HG03108 (cell line): ENCODE results near the gene CUBN.

Experiments used
- ATAC-seq: cut with Tn5 transposase; IDR thresholded peaks from one replicate; pipeline ENCODE4 v1.9.1; 2021; ENCODE audit warnings: moderate library complexity; ENCODE audit not compliant: unreplicated experiment

CUBN gene

DNA sequence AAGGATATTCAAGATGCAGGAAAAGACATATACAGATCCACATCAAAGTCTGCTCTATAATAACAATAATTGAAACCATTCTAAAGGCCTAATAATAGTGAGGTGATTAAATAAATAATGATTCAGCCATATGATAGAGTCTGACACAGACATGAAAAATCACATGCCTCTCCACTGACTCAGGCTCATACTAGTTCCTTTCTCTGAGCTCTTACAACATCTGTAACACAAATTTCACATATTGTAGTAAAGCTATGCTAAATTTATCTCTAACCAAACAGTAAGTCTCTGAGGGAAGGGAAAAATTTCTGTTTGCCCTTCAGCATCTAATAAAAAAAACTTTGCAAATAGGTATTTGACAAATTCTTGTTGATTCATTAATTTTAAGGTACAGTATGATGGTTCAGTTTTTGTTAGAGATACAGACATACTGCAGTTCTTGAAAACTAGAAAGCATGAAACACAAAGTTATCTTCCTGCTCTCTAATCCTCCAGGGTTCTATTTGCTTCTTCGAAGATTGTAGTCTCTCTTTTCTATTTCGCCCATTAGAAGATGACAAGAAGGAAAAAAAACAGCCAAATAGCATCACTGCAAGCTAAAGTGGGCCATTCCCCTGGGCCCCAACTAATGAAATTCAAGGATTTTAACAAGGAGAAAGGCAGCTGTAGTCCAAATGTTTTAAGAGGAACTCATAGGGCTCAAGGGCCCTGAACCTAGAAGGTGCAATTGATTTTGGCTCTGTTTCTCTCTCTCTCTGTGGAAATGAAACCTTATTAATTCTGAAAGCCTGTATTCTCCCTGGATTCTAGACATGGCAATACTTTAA, 53.9 kb downstream of the CUBN start:
- no peak for ATAC-seq

DNA sequence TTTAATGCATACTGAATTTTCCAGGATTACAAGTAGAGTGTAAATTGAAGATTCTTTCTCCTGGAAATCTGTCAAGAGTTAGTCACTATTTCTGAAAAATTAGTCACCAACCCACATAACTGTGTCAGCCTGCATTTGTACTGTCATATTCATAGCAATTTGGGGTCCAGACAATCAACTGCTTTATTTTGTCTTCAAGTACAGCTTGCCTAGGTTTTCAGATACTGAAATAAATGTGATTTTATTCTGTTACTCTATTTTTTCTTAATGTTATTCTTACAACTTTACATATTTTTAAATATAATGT, 55.1 kb downstream of the CUBN start:
- no peak for ATAC-seq

DNA sequence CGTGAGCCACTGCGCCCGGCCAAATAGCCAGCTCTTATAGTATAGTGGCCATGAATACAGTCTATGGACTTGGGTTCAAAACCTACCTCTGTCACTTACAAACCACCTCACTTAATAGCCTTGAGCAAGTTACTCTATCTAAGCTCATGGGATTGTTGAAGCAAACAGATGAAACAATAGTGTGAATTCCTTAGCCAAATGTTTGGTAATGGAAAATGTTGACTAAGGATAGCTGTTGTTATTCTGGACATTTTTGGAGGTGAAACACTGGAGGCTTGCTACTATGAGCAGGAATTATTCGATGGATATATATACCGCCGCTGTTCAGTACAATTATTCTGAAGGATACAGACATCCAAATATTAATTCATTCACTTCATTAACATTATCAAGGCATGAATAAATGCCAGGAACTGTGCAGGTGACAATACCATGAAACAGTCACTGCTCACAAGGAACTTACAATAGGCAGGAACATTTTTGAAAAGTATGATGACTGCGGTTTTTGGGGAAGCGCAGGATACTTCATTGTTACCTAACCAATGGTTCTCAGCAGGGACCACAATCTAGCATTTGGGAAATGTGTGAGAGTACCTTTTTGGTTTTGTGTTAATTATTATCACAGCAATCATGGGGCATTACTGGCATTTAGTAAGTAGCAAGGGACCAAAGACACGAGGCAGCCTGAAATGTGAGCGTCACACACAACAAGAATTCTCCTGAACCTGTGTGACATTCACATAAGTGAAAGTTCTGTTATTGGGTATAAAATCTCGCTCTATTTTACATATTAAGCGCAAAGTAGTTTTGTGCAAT, 55.7 kb downstream of the CUBN start:
- ATAC-seq: no peak

DNA sequence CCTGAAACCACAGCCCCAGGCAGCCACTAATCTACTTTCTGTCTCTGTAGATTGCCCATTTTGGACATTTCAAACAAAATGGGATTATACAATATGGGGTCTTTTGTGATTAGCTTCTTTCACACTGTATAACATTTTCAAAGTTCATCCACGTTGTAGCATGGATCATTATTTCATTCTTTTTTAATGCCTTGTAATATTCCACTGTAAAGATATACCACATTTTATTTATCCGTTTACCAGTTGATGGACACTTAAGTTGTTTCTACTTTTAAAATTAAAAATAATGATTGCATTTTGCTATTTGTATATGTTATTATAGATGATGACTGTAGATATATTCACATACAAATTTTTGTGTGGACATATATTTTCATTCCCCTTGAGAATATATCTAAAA, 60.7 kb downstream of the CUBN start:
- no peak for ATAC-seq

DNA sequence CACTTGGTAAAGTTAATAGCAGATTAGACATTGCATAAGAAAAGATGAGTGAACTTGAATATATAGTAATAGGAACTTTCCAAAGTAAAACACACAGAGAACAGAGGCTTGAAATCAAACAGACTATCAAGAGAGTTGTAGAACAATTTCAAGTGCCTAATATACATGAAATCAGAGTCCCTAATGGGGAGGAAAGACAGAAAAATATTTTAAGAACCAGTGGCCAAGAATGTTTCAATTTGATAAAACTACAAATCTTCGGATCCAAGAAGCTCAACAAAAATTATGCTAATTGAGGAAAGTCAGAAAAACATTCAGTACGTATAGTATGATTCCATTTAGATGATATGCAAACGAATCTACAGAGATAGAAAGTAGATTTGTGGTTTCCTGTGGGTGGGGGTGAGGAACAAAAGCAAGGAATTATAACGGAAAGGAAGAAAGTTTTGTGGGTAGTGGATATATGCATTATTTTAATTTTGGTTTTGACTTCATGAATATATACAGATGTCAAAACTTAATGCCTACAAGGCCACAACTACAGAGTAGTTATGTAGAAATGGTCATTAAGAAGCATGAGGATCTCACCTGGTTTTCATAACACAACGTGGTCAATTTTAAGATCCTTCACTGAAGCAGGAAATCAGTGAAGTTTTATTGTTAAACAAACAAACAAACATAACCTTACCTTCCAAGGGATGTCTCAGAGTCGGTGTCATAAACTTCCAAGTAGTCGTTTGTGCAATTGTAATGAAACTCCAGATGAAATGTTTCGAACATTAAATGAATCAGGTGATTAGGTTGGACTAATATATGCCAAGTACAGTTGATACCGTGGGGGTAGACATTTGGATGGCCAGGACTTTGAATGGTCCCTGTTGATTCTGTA, 62.0 kb downstream of the CUBN start:
- no peak for ATAC-seq

DNA sequence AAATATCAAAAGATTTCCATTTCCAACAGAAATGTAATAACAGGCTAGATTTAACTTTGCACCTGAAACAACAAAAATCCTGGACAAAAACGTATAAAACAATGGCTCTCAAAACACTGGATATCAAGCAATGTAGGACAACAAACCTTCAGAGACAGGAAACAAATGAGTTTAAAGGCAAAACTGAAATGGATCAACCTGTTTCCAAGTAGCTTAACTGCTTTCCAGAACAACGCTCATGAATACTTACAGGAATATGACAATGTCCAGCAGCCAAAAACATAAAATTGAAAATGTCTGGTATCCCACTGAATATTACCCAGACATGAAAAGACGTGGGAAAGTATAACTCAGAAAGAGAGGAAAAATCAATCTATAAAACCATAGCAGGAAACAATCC, 62.8 kb downstream of the CUBN start:
- no peak for ATAC-seq

DNA sequence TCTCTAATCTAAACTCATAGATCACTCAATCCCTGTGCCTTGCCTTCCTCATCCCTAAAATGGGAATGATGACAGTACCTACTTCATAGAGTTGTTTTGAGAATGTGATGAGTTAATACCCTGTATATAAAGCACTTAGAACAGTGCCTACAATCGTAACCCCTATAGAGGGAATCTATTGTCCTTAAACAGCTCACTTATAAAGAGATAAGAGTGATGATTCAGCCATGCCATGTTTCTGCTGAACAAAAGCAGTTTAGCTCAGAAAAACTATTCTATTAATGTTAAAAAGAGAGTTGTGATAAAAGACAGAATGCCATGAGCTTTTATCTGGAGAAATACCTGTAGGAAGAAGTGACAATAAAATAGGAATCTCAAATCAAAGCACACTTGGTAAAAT, 63.6 kb downstream of the CUBN start:
- no peak for ATAC-seq

DNA sequence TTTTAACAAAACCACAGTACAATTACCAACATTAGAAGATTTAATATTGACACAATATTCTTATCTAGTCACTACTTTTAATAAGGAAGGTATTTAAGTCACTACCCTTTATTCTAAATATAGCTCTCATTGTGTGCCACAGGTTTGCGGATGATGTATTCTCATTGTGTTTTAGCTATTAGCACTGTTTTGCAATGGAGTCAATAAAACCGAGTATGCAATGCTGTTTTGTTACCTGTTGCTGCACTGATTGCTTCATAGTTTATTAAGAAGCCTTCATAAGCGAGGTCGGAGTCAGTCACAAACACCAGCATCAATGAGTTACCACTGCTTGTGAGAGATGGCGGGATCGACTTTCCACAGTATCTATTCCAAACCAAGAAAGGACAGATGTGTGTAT, 64.3 kb downstream of the CUBN start:
- no peak for ATAC-seq

DNA sequence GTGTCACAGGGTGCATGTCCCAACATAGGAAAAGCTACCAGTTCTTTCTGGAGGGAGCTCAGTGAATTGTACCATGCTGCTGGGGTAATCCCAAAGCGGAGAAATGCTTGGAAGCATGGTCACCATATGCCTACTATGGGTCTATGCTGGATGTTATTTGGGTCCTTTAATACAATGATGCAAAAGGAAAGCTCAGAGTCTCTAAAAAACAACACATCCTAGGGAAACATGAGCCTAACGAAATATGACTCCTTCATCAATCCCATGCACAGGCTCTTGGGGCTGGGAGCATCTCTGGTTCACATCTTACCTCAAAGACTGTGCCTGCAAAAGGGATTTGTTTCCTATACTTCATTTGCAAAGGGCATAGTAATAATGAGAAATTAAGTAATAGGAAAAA, 65.2 kb downstream of the CUBN start:
- ATAC-seq: no peak

DNA sequence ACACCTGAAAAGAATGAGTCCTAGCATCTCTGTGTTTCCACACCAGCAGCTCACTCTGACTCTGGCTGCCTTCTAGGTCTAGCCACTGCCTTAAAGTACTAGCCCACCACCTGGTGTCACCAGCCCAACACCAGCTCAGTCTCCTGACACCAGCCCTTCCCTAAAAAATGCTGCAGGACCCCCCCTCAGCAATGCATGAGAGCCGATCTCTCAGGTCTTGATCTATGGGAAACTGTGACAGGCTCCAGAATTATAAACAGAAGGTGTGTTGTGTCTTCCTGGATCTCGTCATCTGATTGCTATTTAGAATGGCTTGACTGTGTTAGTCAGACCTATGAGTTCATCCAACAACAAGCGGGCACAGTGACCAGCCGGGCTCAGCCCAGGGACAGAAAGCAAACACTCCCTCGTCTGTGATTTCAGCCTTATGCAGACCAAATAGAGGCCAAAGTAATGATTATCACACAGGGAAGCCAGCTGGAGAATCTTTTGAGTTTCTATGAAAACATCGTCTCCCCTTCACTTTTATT, 66.6 kb downstream of the CUBN start:
- no peak for ATAC-seq

DNA sequence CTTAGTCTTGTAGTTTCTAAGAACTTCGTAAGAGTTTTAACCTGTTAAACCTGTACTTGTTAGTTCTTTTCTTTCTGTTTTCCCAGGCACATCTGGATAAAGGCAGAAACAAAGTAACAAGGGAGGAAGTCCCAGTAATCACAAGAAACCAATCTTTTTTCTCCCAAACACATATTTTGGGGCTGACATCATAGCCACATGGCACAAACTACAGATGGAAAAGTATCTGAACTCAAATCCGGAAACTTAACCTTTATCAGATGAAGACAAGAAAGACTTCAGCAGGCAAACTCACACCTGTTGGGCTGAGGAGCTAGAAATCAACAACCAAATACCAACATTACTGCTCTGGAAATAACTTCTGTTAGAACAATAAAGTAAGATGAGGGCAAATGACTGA, 67.1 kb downstream of the CUBN start:
- ATAC-seq: no peak

DNA sequence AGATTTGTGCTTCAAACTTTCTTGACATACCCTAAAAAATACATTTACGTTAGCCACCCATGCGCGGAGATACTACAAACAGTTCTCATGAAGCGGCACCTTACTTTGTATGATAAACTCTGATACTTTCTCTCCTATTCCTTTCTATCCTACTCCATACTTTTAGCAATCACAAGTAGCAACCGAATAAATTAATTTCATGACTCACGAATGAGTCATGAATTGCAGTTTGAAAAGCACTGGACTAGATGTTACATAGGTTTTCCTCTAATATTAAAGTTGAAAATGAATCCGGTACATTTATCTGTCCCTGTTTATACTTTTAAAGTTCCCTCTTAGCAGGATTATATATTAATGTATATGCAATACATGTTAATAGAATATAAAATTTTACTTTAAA, 67.6 kb downstream of the CUBN start:
- no peak for ATAC-seq

DNA sequence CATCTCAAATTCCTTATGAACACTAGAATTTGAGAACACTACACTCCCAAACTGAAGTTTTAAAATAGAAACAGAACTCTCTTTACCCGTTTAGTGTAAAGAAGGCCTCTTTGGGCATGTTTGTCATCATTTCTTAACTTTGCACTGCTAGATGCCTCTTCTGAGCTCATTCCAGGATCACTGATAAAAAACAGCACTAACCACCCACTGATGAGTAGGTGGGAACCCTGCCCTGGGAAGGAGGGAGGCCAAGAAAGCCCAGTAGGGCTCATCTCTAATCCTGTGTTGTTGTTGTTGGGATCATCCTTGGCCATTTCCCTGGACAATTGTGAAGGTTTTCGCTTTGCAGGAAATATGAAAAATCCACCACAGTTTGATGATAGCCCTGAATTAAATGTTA, 68.2 kb downstream of the CUBN start:
- ATAC-seq: no peak

DNA sequence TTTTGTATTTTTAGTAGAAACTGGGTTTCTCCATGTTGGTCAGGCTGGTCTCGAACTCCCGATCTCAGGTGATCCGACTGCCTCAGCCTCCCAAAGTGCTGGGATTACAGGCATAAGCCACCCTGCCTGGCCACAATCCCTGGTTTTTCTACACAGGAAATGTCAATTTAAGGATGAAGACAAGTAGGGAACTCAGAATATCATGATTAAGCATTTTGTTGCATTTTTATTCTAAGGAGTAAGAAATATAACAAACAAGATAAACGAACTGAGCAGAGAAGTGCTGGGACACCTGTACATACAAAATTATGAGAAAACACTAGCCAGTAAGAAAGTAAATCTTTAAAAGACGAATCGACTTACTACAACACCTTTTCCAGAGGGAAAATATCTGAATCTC, 69.3 kb downstream of the CUBN start:
- no peak for ATAC-seq

DNA sequence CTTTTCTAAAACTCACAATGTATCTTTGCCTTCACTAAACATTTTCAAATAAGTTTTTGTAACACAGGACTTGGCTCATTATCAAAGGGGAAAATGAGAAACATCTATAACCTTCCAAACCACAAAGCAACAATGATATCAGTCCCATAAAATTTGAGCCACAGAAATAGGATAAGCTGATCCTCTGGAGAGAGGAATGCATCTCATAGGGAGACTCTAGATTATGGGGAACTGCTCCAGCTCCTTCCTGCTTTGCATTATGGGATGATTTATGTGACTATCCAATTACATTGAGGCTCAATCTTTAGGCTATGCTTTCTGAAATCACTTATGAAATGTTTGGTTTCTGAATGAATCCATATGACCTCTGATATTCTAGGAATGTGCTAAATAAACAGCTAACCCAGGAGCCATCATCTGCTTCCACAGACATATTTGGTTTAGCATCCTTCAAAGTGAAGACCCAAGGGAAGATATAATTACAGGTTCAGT, 70.4 kb downstream of the CUBN start:
- ATAC-seq: no peak

DNA sequence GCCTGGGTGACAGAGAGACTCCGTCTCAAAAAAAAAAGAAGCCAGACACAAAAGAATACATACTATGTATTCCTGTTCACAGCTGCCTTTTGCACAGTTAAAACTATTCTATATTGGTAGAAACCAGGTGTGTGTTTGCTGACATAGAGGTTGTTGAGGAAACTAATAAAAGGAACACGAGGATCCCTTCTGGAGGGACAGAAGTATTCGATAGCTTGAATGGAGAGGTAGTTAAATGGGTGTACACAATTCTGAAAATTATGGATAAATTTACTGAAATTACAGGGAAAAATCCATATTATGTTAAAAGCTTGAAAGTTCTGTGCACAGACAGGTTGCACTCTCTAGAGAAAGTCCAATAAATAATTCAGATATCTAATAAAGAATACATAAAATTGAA, 71.5 kb downstream of the CUBN start:
- no peak for ATAC-seq

DNA sequence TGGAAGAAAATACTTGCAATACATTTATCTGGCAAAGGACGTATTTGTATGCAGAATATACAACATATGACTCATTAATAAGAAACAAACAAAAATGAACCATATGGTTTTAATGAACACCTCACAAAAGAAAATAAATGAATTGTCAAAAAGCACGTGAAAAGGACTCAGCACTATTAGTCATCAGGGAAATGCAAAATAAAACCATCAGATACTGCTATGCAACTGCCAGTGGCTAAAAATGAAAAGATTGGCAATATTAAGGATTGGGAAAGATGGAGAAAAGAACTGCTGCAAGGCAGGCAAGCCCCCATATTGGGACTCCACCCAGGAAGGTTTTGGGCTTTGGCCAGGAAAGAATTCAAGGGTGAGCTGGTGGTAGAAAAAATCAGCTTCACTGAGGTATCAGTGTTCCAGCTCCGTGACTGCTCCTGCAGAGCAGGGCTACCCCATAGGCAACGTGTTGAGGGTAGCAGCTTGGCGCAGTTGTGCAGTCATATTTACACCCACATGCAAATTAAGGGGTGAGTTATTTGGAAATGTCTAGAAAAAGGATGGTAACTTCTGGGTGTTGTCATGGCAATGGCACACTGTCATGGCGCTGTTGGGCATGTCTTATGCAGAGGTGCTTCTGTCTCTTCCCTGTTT, 72.7 kb downstream of the CUBN start:
- ATAC-seq: no peak

DNA sequence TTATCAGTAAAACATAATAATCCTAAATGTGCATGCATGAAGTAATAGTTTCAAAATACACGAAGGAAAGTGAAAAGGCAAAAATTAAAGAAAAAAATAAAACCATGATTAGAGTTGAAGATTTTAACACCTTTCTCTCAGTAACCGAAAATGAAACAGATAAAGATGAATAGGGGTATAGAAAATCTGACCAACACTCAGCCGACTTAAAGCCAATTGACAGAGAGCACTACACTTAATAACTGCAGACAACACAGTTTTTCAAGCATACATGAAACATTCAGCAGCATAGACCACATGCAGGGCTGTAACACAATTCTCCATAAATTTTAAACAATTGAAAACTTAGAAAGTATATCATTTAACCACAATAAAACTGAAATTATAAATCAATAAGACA, 76.1 kb downstream of the CUBN start:
- ATAC-seq: no peak

DNA sequence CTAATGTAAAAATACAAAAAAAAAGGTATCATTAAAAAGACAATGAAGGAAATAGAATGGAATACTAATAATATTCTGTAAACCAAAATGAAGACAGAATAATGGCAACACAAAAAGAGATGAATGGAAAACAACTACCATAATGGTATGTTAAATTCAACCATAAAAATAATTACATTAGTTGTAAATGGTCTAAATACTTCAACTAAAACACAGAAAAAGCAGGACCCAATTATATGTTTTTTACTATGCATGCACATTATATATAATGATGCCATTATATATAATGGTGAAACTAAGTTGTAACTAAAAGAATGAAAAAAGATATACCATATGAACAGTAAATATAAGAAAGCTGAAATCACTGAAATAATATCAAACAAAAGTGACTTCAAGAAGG, 76.5 kb downstream of the CUBN start:
- ATAC-seq: no peak

DNA sequence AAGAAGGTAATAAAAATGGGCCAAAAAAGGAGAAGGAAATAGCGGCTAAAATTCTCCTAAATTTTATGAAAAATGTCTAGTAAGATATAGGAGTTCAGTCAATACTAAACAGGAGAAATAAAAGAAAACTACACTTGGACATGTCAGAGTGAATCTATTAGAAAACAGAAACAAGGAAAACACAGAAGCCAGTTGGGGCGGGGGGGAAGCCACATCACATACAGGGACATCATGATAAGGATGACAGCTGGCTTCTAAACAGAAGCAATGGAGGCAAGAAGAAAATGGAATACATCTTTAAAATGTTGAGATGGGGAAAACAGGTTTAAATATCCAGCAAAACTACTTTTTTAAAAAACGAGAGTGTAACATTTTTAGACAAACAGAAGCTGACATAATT, 77.8 kb downstream of the CUBN start:
- ATAC-seq: no peak

DNA sequence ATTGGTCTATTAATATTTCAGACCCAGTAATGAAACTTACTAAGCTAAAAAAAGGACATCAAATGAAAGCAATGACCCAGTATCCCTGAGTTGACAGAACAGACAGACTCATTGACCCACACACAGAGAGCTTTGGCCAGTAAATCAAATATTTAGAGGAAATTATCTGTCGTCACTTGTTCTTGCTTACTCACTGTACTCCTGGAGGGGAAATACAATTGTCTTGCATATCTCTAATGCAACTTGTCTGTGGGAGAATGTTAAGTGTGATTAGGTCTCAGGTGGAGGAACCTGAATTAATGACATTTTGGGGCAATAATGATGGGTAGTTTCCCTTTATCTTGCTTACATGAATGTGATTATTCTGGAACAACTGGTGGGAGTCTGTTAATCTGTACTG, 80.4 kb downstream of the CUBN start:
- no peak for ATAC-seq
